HepG2 (cell line): Measurements from ENCODE around the gene COG5. TPM values are rescaled to one million over a fixed set of nuclear protein-coding genes. Genes with fewer than 3 reads are reported as not detected.

Experiments used
- CREBL2 ChIP-seq: sonication (generic); formaldehyde crosslinking; IDR thresholded peaks from 2 replicates; pipeline ENCODE4 v1.8.1; 2023; ENCODE audit warnings: missing genetic modification reagents, mild to moderate bottlenecking, borderline replicate concordance
- FIP1L1 ChIP-seq: fragments of 200-400 bp; formaldehyde crosslinking; IDR thresholded peaks from 2 replicates; pipeline ENCODE4 v1.6.1; 2018; ENCODE audit warnings: low read depth, mild to moderate bottlenecking, low read length, moderate library complexity, borderline replicate concordance; ENCODE audit not compliant: insufficient read depth
- MZF1 ChIP-seq: sonication (generic); formaldehyde crosslinking; IDR thresholded peaks from 2 replicates; pipeline ENCODE4 v1.8.1; 2023; ENCODE audit warnings: mild to moderate bottlenecking, missing genetic modification reagents, borderline replicate concordance
- NFE2L2 ChIP-seq: fragments of 150-350 bp; IDR thresholded peaks from 2 replicates; pipeline ENCODE4 v1.6.1; 2014; ENCODE audit warnings: low read length
- TCF7 ChIP-seq: sonication (generic); IDR thresholded peaks from 2 replicates; pipeline ENCODE4 v1.6.1; 2016; ENCODE audit warnings: antibody characterized with exemption, low read depth
- THRA ChIP-seq: sonication (generic); formaldehyde crosslinking; IDR thresholded peaks from 2 replicates; pipeline ENCODE4 v1.4.0; 2020; ENCODE audit warnings: missing genetic modification reagents, borderline replicate concordance
- TRIM22 ChIP-seq: fragments of 450-650 bp; IDR thresholded peaks from 2 replicates; pipeline ENCODE4 v1.6.1; 2017
- ZBTB3 ChIP-seq: sonication (generic); formaldehyde crosslinking; IDR thresholded peaks from 2 replicates; pipeline ENCODE4 v1.4.0; 2020; ENCODE audit warnings: low read depth, mild to moderate bottlenecking, moderate library complexity, missing genetic modification reagents, borderline replicate concordance
- ZMYM4 ChIP-seq: sonication (generic); formaldehyde crosslinking; IDR thresholded peaks from 2 replicates; pipeline ENCODE4 v1.8.1; 2023; ENCODE audit warnings: mild to moderate bottlenecking, missing genetic modification reagents
- ZNF383 ChIP-seq: sonication (generic); formaldehyde crosslinking; IDR thresholded peaks from 2 replicates; pipeline ENCODE4 v1.4.0; 2020; ENCODE audit warnings: missing genetic modification reagents, mild to moderate bottlenecking, borderline replicate concordance
- polyA plus RNA-seq, 8 experiments: library from polyadenylated mRNA; depleted of rRNA in 3 of 8; stranded (reverse) in 7 of 8; unstranded in 1 of 8; fragments of >200 nt; fragmentation: Illumina TruSeq in 4 of 8; extraction: Trizol in 4 of 8; gene quantifications; 2 replicates each; pipeline versions ENCODE4 v1.2.1 to v1.2.3, GENCODE V29; 2011 to 2016; ENCODE audit warnings: low read depth in 4 of 8, missing spikeins in 1 of 8, mixed read lengths in 1 of 8; ENCODE audit not compliant: insufficient read depth in 1 of 8
- total RNA-seq, 5 experiments: library from RNA; depleted of rRNA; stranded (reverse); fragments of >200 nt; fragmentation: Illumina TruSeq; extraction: Trizol; gene quantifications; 2 replicates each; pipeline ENCODE4 v1.2.3, GENCODE V29; 2016; ENCODE audit warnings: low read depth in 1 of 5
- TF ChIP-seq, protein P1 (sequence below): sonication (generic); formaldehyde crosslinking; IDR thresholded peaks from 2 replicates; pipeline ENCODE4 v1.8.1; 2023; ENCODE audit warnings: mild to moderate bottlenecking, inconsistent platforms, moderate library complexity, missing genetic modification reagents, borderline replicate concordance
- TF ChIP-seq, protein P2 (sequence below), 2 experiments: sonication (generic) in 1 of 2; formaldehyde crosslinking in 1 of 2; IDR thresholded peaks; 2 replicates each; pipeline versions ENCODE4 v1.6.1 to v1.9.0; 2014 to 2022; ENCODE audit warnings: antibody characterized with exemption in 1 of 2, borderline replicate concordance in 1 of 2, inconsistent platforms in 1 of 2, low read depth in 1 of 2, missing genetic modification reagents in 1 of 2
- TF ChIP-seq, protein P3 (sequence below): sonication (generic); formaldehyde crosslinking; IDR thresholded peaks from 2 replicates; pipeline ENCODE4 v1.4.0; 2020; ENCODE audit warnings: missing genetic modification reagents; ENCODE audit errors: not compliant biosample characterization

COG5 gene
- total and polyA plus RNA-seq, 2 of the 13 experiments (the other 11 are each of a cell fraction or from before 2014, with no cell fraction given), result 20.4 to 31.3 TPM

- TF ChIP-seq, protein P1, sequence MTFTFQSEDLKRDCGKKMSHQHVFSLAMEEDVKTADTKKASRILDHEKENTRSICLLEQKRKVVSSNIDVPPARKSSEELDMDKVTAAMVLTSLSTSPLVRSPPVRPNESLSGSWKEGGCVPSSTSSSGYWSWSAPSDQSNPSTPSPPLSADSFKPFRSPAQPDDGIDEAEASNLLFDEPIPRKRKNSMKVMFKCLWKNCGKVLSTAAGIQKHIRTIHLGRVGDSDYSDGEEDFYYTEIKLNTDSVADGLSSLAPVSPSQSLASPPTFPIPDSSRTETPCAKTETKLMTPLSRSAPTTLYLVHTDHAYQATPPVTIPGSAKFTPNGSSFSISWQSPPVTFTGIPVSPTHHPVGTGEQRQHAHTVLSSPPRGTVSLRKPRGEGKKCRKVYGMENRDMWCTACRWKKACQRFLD (CRISPR knock-in tag), result peak; percentile 57; the same call in 1 of the 2 replicates
- no peak for TF ChIP-seq TCF7
- TF ChIP-seq TRIM22, result no peak
- TF ChIP-seq ZMYM4 (CRISPR knock-in tag), result peak; percentile 84
- TF ChIP-seq ZNF383 (CRISPR knock-in tag), result no peak
- no peak; the same call in 1 of the 2 replicates for TF ChIP-seq CREBL2
- no peak for TF ChIP-seq MZF1 (CRISPR knock-in tag)
- TF ChIP-seq NFE2L2, result no peak
- TF ChIP-seq, protein P2, sequence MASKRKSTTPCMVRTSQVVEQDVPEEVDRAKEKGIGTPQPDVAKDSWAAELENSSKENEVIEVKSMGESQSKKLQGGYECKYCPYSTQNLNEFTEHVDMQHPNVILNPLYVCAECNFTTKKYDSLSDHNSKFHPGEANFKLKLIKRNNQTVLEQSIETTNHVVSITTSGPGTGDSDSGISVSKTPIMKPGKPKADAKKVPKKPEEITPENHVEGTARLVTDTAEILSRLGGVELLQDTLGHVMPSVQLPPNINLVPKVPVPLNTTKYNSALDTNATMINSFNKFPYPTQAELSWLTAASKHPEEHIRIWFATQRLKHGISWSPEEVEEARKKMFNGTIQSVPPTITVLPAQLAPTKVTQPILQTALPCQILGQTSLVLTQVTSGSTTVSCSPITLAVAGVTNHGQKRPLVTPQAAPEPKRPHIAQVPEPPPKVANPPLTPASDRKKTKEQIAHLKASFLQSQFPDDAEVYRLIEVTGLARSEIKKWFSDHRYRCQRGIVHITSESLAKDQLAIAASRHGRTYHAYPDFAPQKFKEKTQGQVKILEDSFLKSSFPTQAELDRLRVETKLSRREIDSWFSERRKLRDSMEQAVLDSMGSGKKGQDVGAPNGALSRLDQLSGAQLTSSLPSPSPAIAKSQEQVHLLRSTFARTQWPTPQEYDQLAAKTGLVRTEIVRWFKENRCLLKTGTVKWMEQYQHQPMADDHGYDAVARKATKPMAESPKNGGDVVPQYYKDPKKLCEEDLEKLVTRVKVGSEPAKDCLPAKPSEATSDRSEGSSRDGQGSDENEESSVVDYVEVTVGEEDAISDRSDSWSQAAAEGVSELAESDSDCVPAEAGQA (IDR thresholded peaks at IDR 0.05; ENCODE audit: low read depth), result no peak
- TF ChIP-seq, protein P2 (CRISPR knock-in tag; IDR thresholded peaks at IDR 0.05; ENCODE audit: borderline replicate concordance), result no peak; the same call in 1 of the 2 replicates
- peak; percentile 66; the same call in 1 of the 2 replicates for TF ChIP-seq THRA (CRISPR knock-in tag)
- TF ChIP-seq, protein P3, sequence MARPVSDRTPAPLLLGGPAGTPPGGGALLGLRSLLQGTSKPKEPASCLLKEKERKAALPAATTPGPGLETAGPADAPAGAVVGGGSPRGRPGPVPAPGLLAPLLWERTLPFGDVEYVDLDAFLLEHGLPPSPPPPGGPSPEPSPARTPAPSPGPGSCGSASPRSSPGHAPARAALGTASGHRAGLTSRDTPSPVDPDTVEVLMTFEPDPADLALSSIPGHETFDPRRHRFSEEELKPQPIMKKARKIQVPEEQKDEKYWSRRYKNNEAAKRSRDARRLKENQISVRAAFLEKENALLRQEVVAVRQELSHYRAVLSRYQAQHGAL (CRISPR knock-in tag), result peak; percentile 56
- TF ChIP-seq FIP1L1, result no peak
- TF ChIP-seq ZBTB3 (CRISPR knock-in tag), result no peak
These were observed 394.3 kb downstream of the COG5 start (continued) for GRCh38 chr7:107169120-107170050.
